GM12892 (cell line): Measurements from ENCODE around the gene TBC1D22A.

Experiments
- POLR2A ChIP-seq: IDR thresholded peaks from 2 replicates; pipeline ENCODE4 v1.6.1; 2011; ENCODE audit warnings: low read depth, low read length, control low read depth
- POLR2AphosphoS5 ChIP-seq: IDR thresholded peaks from 2 replicates; pipeline ENCODE4 v1.6.1; 2011; ENCODE audit warnings: low read depth, low read length, control low read depth

GRCh38 chr22:47113853-47114415, 351.5 kb downstream of the TBC1D22A start:
- no peak for TF ChIP-seq POLR2AphosphoS5
- TF ChIP-seq POLR2A = no peak
